Neural progenitor cell (in vitro differentiated cells): ENCODE results near the gene TFPI.

ENCODE experiments used
- CTCF ChIP-seq: fragments of 200-600 bp; sonication (generic); IDR thresholded peaks from 2 replicates; pipeline ENCODE4 v1.5.1; 2017; ENCODE audit warnings: antibody characterized with exemption, mild to moderate bottlenecking
- EZH2 ChIP-seq: fragments of 200-600 bp; sonication (generic); IDR thresholded peaks from 2 replicates; pipeline ENCODE4 v1.6.1; 2017; ENCODE audit warnings: antibody characterized with exemption, mild to moderate bottlenecking, moderate library complexity
- EZH2phosphoT487 ChIP-seq: fragments of 200-600 bp; sonication (generic); IDR thresholded peaks from 2 replicates; pipeline ENCODE4 v1.6.1; 2017; ENCODE audit warnings: antibody characterized with exemption

GRCh38 chr2:187543488-187543887 is 10.7 kb downstream of the TFPI start:
- TF ChIP-seq CTCF (no peak), EZH2phosphoT487 (no peak), EZH2 (no peak)
